ENCODE data around the gene GJD3.

The GJD3 gene

GRCh38 chr17:40350689-40351358 lies 13.7 kb downstream of the GJD3 start:
- DNase-seq: no peak

GRCh38 chr17:40349895-40350688 lies 14.4 kb downstream of the GJD3 start:
- no peak for DNase-seq

- no peak for DNase-seq
Observed at GRCh38 chr17:40349477-40349894, 15.1 kb downstream of the GJD3 start.

GRCh38 chr17:40348562-40349476 lies 15.7 kb downstream of the GJD3 start:
- no peak for DNase-seq

GRCh38 chr17:40348136-40348504 lies 16.4 kb downstream of the GJD3 start:
- no peak for DNase-seq

- DNase-seq: no peak
Observed at GRCh38 chr17:40347319-40348135, 17.0 kb downstream of the GJD3 start.

GRCh38 chr17:40346765-40347158 lies 17.8 kb downstream of the GJD3 start:
- DNase-seq: no peak

- DNase-seq: no peak
Observed at GRCh38 chr17:40345994-40346764, 18.4 kb downstream of the GJD3 start.

GRCh38 chr17:40345161-40345993 lies 19.2 kb downstream of the GJD3 start:
- no peak for DNase-seq

GRCh38 chr17:40344421-40345160 lies 19.9 kb downstream of the GJD3 start:
- DNase-seq: no peak

GRCh38 chr17:40343219-40344119 lies 21.1 kb downstream of the GJD3 start:
- DNase-seq: no peak

- DNase-seq: no peak
Observed at GRCh38 chr17:40342504-40343218, 21.9 kb downstream of the GJD3 start.

- DNase-seq: no peak
Observed at GRCh38 chr17:40341808-40342503, 22.6 kb downstream of the GJD3 start.

GRCh38 chr17:40340880-40341807 lies 23.4 kb downstream of the GJD3 start:
- peak; percentile 79 to 82 for DNase-seq

GRCh38 chr17:40340327-40340726 lies 24.2 kb downstream of the GJD3 start:
- DNase-seq: no peak

- no peak for DNase-seq
Observed at GRCh38 chr17:40338941-40339649, 25.4 kb downstream of the GJD3 start.

Measured in activated CD4-positive, alpha-beta T cell treated with anti-CD3 and anti-CD28 coated beads for 4 hours (primary cell).